Ovary (tissue), 9 donors: ENCODE data around the gene RERE. TPM values are rescaled to one million over a fixed set of nuclear protein-coding genes. Genes with fewer than 3 reads are reported as not detected.

ENCODE experiments used
- DNase-seq, 5 donors: peaks; one replicate each; pipeline ENCODE4 v3.0.0-alpha.2; 2019 to 2020
- H3K27ac ChIP-seq, 2 donors: fragments of 200-600 bp; one replicate each; pipeline versions ENCODE4 v1.5.1 to v1.8.0; 2019 to 2022
- H3K27me3 ChIP-seq: fragments of 200-600 bp; one replicate; pipeline ENCODE4 v1.8.0; 2022
- H3K36me3 ChIP-seq: fragments of 200-600 bp; sonication (generic); one replicate; pipeline ENCODE4 v1.5.1; 2019
- H3K4me1 ChIP-seq: one replicate; pipeline ENCODE4 v1.8.1; 2013; ENCODE audit warnings: mild to moderate bottlenecking, moderate library complexity; ENCODE audit not compliant: insufficient read depth
- H3K4me3 ChIP-seq: fragments of 200-600 bp; sonication (generic); one replicate; pipeline ENCODE4 v1.5.1; 2017
- H3K9me3 ChIP-seq, 2 donors: fragments of 200-600 bp in 1 of 2; sonication (generic) in 1 of 2; one replicate each; pipeline versions ENCODE4 v1.5.1 to v1.8.1; 2013 to 2019; ENCODE audit warnings: mild to moderate bottlenecking in 1 of 2, moderate library complexity in 1 of 2
- CTCF ChIP-seq, 3 donors: fragments of 450-650 bp in 2 of 3; fragments of 200-600 bp in 1 of 3; IDR thresholded peaks; one replicate each; pipeline versions ENCODE4 v1.5.1 to v1.8.0; 2016 to 2022; ENCODE audit warnings: antibody characterized with exemption in 3 of 3, mild to moderate bottlenecking in 1 of 3
- EP300 ChIP-seq: sonication (generic); formaldehyde crosslinking; IDR thresholded peaks from one replicate; pipeline ENCODE4 v1.6.1; 2017; ENCODE audit warnings: antibody characterized with exemption
- POLR2A ChIP-seq: fragments of 450-650 bp; IDR thresholded peaks from one replicate; pipeline ENCODE4 v1.6.1; 2017; ENCODE audit warnings: antibody characterized with exemption, mild to moderate bottlenecking, moderate library complexity
- WGBS, 3 donors: extraction: QIAGEN DNeasy Blood & Tissue Kit in 1 of 3; methylation state at CpG; one replicate each; pipeline versions ENCODE4 v1.1.5 to v1.1.7; 2013 to 2017; 5-methylcytosine and 5-hydroxymethylcytosine counted together
- intact Hi-C, 4 donors: fragments of 100-400 bp; cut with DNase I; formaldehyde crosslinking; loops; one replicate each; pipeline versions ENCODE4 v1.11.0 to v1.15.1; 2022 to 2023
- polyA plus RNA-seq, 2 donors: library from polyadenylated mRNA; stranded (reverse); fragments of 200-250 nt in 1 of 2; fragments of 350-450 nt in 1 of 2; fragmentation: Illumina TruSeq in 1 of 2; extraction: RNeasy Lipid Tissue Mini Kit (QIAGEN cat#74804) in 1 of 2; gene quantifications; one replicate each; pipeline ENCODE4 v1.2.3, GENCODE V29; 2013 to 2014
- total RNA-seq, 7 donors: library from RNA; depleted of rRNA in 2 of 7; stranded (reverse); fragments of >200 nt in 2 of 7; fragmentation: NEBNext Ultra II Directional in 3 of 7; extraction: Animal tissue kit (Norgen Biotek cat#: 25700) in 3 of 7; gene quantifications; one replicate each; pipeline versions ENCODE4 v1.1.0 to v1.2.4, GENCODE V29; 2016 to 2023
- donor health status: DM: no; HTN: no; CAD: no; lungs with moderate emphysema.
- donor health status: DM: no; HTN: no; CAD: no.
- donor health status: Bipolar disorder and iron deficiency.
- donor health status: DM: yes; HTN: yes; CAD: no.
- donor health status: DM: no; HTN: no; CAD: no.
- donor health status: DM: yes; HTN: yes; CAD: no.

RERE gene
- total and polyA plus RNA-seq, 9 donors = 36.7 to 119 (median 114) TPM

GRCh38 chr1:8567146-8567545 lies 250.3 kb downstream of the RERE start:
- Histone ChIP-seq H3K27ac (no peak overlapping the region), H3K36me3 (no peaks in the 10 kb centered on the region), H3K4me1 (peaks cover 20% of the 10 kb centered on the region), H3K4me3 (no peak overlapping the region), H3K9me3 (no peaks in the 10 kb centered on the region), H3K27me3 (no peaks in the 10 kb centered on the region)
- no peak for TF ChIP-seq EP300
- no peak for TF ChIP-seq POLR2A
- TF ChIP-seq CTCF (IDR thresholded peaks at IDR 0.05) = no peak
- DNase-seq = no peak
- WGBS, 3 donors = 95 to 98% (median 98%) methylated on average over 1 of the region's 1 CpG
- intact Hi-C loops = loop anchor here in 3 of 4 donors (10.0 kb wide), 4 partner anchors 98 to 158 kb away; no protein-coding TSS in a partner anchor

- intact Hi-C loops = loop anchor here in 3 of 4 donors (10.0 kb wide), 4 partner anchors 99 to 159 kb away; no protein-coding TSS in a partner anchor
- no peak for DNase-seq
- WGBS, 3 donors = 79 to 97% (median 82%) methylated on average over 3 of the region's 3 CpGs
- no peaks in the 10 kb centered on the region for H3K36me3 ChIP-seq
- no peak overlapping the region for H3K4me3 ChIP-seq
- H3K27ac ChIP-seq = no peak overlapping the region
- H3K27me3 ChIP-seq = no peaks in the 10 kb centered on the region
- H3K4me1 ChIP-seq = peaks cover 20% of the 10 kb centered on the region
- TF ChIP-seq CTCF (IDR thresholded peaks at IDR 0.05) (no peak), EP300 (no peak), POLR2A (no peak)
- no peaks in the 10 kb centered on the region for H3K9me3 ChIP-seq
These were observed 251.6 kb downstream of the RERE start for GRCh38 chr1:8565802-8566201.

- H3K4me1 ChIP-seq = peaks cover 14% of the 10 kb centered on the region
- no peak overlapping the region for H3K4me3 ChIP-seq
- DNase-seq = no peak
- WGBS, 3 donors = 34 to 56% (median 43%) methylated on average over 2 of the region's 2 CpGs
- H3K9me3 ChIP-seq = no peaks in the 10 kb centered on the region
- H3K36me3 ChIP-seq = no peaks in the 10 kb centered on the region
- H3K27me3 ChIP-seq = no peaks in the 10 kb centered on the region
- H3K27ac ChIP-seq = no peak overlapping the region
- TF ChIP-seq POLR2A (no peak), EP300 (no peak), CTCF (IDR thresholded peaks at IDR 0.05) (no peak)
- intact Hi-C loops = loop anchor here (5.0 to 10.0 kb wide), 6 partner anchors 101 to 163 kb away; no protein-coding TSS in a partner anchor
These were observed 253.4 kb downstream of the RERE start for GRCh38 chr1:8563944-8564537.

- Histone ChIP-seq H3K27ac (no peak overlapping the region), H3K4me1 (peaks cover 14% of the 10 kb centered on the region), H3K36me3 (no peaks in the 10 kb centered on the region), H3K27me3 (no peaks in the 10 kb centered on the region), H3K4me3 (no peak overlapping the region), H3K9me3 (no peaks in the 10 kb centered on the region)
- no peak for TF ChIP-seq EP300
- TF ChIP-seq POLR2A = no peak
- no peak for TF ChIP-seq CTCF (IDR thresholded peaks at IDR 0.05)
- WGBS, 3 donors = 31 to 36% (median 32%) methylated on average over 4 of the region's 4 CpGs
- no peak for DNase-seq
- intact Hi-C loops = loop anchor here (5.0 to 10.0 kb wide), 6 partner anchors 102 to 164 kb away; no protein-coding TSS in a partner anchor
These were observed 254.3 kb downstream of the RERE start for GRCh38 chr1:8562881-8563865.
